ENCODE data around the gene RRP1B.

GRCh38 chr21:43708745-43709381 lies 49.5 kb downstream of the RRP1B start:
- no peak for TF ChIP-seq CTCF (IDR thresholded peaks at IDR 0.05; ENCODE audit: poor library complexity, severe bottlenecking)
- no peak for TF ChIP-seq POLR2AphosphoS5 (IDR thresholded peaks at IDR 0.05)
- TF ChIP-seq EP300 (conservative IDR thresholded peaks at IDR 0.05; ENCODE audit: poor library complexity, severe bottlenecking): no peak
- no peak for TF ChIP-seq REST (IDR thresholded peaks at IDR 0.05; ENCODE audit: borderline replicate concordance)
- TF ChIP-seq EZH2 (IDR thresholded peaks at IDR 0.05; ENCODE audit: borderline replicate concordance, insufficient read depth, low read length, poor library complexity, severe bottlenecking): no peak
- TF ChIP-seq RAD21 (conservative IDR thresholded peaks at IDR 0.05): no peak
- no peak for TF ChIP-seq SMC3 (conservative IDR thresholded peaks at IDR 0.05; ENCODE audit: poor library complexity)
- TF ChIP-seq MXI1 (conservative IDR thresholded peaks at IDR 0.05; ENCODE audit: poor library complexity, severe bottlenecking): no peak
